HG03064 (cell line): Measurements from ENCODE around the gene CRYAB.
"Not testable (repeated sequence)": the region's sequence is repeated elsewhere in the genome, so short reads cannot be mapped to it uniquely, and the experiment has no call there.

Experiments
- ATAC-seq: cut with Tn5 transposase; IDR thresholded peaks from one replicate; pipeline ENCODE4 v1.9.1; 2021; ENCODE audit warnings: low read depth; ENCODE audit not compliant: unreplicated experiment

Gene CRYAB

GRCh38 chr11:111910676-111911562, 651 bp downstream of the CRYAB start:
- ATAC-seq = no peak

GRCh38 chr11:111909378-111909777, 2.2 kb downstream of the CRYAB start:
- ATAC-seq = no peak

- no peak for ATAC-seq
These were observed 2.8 kb downstream of the CRYAB start for GRCh38 chr11:111908639-111909305.

- no peak for ATAC-seq
These were observed 4.9 kb downstream of the CRYAB start for GRCh38 chr11:111906680-111907079.

- ATAC-seq = no peak
These were observed 6.2 kb downstream of the CRYAB start for GRCh38 chr11:111905411-111905810.

GRCh38 chr11:111886844-111887243, 24.7 kb downstream of the CRYAB start:
- ATAC-seq = no peak

GRCh38 chr11:111886032-111886431, 25.5 kb downstream of the CRYAB start:
- ATAC-seq = no peak

GRCh38 chr11:111885053-111885452, 26.5 kb downstream of the CRYAB start:
- ATAC-seq = not testable (repeated sequence)

GRCh38 chr11:111882202-111882601, 29.4 kb downstream of the CRYAB start:
- ATAC-seq = no peak

- no peak for ATAC-seq
These were observed 32.0 kb downstream of the CRYAB start for GRCh38 chr11:111879637-111879960.

- ATAC-seq = peak; percentile 95
These were observed 32.5 kb downstream of the CRYAB start, which contains the start of the genes CFAP68 and FDXACB1 for GRCh38 chr11:111878849-111879636. CFAP68 (plus strand) TSS chr11:111879541; CDS start chr11:111879561, 20 bp downstream. FDXACB1 (minus strand) TSS chr11:111879165; CDS start chr11:111879132, 33 bp downstream.

GRCh38 chr11:111878385-111878848, 33.2 kb downstream of the CRYAB start:
- ATAC-seq = peak; percentile 6

- ATAC-seq = no peak
These were observed 39.8 kb downstream of the CRYAB start for GRCh38 chr11:111871693-111872161.

GRCh38 chr11:111870886-111871692, 40.5 kb downstream of the CRYAB start, which contains the start of gene ALG9:
ALG9 (minus strand) TSS chr11:111871581; CDS start chr11:111871482, 99 bp downstream.
- peak; percentile 86 for ATAC-seq

GRCh38 chr11:111870522-111870885, 41.1 kb downstream of the CRYAB start:
- no peak for ATAC-seq

- ATAC-seq = no peak
These were observed 41.5 kb downstream of the CRYAB start for GRCh38 chr11:111870113-111870512.

- no peak for ATAC-seq
These were observed 51.3 kb downstream of the CRYAB start for GRCh38 chr11:111860257-111860656.
